Central memory CD4-positive, alpha-beta T cell (primary cell): ENCODE measurements around the gene PTPRCAP.

Experiments
- DNase-seq: peaks from one replicate; pipeline ENCODE4 v3.0.0; 2022

PTPRCAP gene

GRCh38 chr11:67464411-67465188 lies 27.1 kb upstream of the PTPRCAP start:
- DNase-seq: peak; percentile 91

DNA sequence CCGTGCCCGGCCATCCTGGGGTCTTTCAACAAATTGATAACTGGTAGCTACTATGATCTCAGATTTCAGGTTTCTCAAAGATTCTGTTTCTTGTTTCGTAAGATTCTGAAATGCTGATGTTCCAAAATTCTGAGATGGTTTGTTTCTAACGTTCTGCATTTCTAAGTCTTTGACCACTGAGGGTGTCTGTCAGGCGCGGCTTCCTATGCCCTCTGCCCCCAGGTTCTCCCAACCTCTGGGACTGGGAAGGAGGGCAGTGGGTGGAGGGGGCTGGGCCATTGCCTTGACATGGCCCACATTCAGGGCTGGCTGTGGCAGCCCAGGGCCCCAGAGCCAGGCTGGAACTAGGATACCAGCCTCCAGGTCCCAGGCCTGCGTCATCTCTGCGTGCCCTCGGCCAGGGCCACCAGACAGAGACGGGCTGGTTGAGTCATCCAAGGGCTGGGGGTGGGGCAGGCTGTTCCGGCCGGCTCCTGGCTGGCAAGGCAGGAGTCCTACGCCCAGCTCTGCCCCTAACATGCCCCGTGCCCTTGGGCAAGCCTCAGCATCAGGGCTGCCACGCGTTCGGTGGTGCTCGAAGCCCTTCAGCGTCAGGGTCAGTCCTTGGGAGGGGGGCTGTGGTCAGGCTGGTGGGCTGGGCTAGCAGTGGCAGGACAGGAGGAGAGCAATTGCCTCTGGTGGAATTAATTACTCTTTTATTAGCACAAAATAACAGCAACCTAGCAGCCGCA lies 26.4 kb upstream of the PTPRCAP start:
- no peak for DNase-seq

GRCh38 chr11:67463186-67463585 lies 25.7 kb upstream of the PTPRCAP start:
- DNase-seq: no peak

DNA sequence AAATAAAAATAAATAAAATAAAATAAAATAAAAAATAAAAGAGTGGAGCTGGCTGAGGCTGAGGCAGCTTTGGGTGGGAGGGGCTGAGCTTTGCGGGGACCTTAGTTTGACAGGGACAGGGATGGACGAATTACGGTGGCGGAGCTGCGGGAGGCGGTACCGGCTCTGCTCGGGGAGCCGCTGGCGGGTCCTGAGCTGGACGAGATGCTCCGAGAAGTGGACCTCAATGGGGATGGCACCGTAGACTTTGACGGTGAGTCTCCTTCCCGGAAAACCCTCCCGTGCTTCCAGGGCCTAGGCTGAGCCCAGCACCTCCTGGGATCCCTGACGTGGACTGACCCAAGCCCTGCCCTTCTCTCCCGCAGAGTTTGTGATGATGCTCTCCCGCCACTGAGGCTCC lies 20.8 kb upstream of the PTPRCAP start:
- no peak for DNase-seq

GRCh38 chr11:67457453-67457852 lies 20.0 kb upstream of the PTPRCAP start:
- no peak for DNase-seq

GRCh38 chr11:67456068-67456705 lies 18.7 kb upstream of the PTPRCAP start:
- no peak for DNase-seq

DNA sequence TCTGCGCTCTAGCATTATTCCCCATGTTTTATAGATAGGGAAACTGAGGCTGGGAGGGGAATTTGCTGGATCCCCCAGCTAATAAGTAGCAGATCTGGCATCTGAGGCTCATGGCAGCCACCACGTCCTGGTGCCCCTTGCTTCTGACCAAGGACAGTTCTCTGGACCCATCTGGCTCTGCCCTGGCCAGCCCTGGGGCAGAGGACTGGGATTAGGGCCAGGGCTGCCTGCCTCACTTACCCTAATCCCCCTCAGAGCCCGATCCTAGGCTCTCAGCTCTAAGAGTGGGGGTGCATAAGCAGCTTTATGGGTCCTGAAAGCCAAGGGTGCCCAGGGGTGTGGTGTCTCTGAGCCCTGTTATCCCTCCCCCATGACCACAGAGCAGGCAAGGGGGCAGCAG lies 17.6 kb upstream of the PTPRCAP start, which contains the start of gene CABP4:
TSS of gene CABP4 (plus strand) at position 301 of the 400 bp plus-strand sequence. CDS start at position 371, 70 bp downstream.
- no peak for DNase-seq

GRCh38 chr11:67453816-67454732 lies 16.6 kb upstream of the PTPRCAP start:
- no peak for DNase-seq

- DNase-seq: no peak
These were observed 14.9 kb upstream of the PTPRCAP start, which contains the start of gene GPR152 for GRCh38 chr11:67452141-67452952. Gene GPR152, minus strand, starts transcription at chr11:67452729. Its CDS starts 5 bp downstream, at chr11:67452724.

DNA sequence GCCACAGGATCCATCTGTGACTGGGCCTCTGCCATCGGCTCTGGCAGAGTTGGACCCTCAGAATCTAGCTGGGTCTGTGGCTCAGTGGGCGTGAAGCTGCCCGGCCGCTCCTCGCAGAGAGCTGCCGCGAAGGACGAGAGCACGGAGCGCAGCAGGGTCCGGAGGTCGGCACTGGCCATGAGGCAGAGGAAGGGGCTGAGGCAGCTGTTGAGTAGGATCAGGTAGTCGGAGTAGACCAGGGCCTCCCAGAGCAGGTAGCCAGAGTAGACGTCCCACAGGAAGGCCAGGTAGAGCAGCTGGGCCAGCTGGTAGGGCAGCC lies 14.1 kb upstream of the PTPRCAP start:
- no peak for DNase-seq

DNA sequence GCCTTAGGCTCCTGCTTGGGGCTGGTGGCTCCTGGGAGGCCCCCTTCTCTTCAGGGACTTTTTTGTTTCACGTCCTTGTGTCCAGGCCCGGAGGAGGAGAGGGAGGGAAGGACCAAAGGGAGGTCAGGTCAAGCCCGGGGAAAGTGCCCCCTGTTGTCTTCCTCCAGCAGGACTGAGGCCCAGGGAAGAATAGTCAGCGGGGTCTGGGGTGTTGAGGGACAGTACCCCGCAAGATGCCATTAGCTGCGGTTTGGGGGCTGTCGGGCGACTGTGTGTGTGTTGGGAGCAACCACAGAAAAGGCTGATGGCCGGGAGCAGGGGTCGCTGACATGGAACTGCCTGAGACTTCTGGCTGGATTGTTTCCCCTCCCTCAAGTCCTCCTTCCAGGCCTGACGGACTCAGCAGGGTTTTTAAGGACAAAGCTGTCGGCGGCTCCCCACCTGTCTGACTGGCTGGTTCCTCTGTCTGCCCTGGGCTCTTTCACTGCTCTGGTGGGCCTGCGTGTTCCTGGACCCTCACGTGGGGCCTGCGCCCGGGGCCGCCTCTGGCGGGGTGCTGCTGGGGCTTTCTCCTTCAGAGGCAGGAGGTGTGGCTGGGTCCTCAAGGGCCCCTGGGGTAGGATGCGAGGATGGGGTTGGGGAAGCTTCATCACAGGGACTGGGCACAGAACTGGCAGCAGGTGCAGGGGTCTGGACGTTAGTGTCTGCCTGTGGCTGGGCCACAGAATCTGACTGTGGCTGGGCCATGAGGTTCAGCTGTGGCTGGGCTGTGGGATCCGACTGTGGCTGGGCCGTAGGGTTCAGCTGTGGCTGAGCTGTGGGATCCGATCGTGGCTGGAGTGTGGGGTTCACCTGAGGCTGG lies 13.5 kb upstream of the PTPRCAP start:
- no peak for DNase-seq

- no peak for DNase-seq
These were observed 11.8 kb upstream of the PTPRCAP start for GRCh38 chr11:67449116-67449844.

DNA sequence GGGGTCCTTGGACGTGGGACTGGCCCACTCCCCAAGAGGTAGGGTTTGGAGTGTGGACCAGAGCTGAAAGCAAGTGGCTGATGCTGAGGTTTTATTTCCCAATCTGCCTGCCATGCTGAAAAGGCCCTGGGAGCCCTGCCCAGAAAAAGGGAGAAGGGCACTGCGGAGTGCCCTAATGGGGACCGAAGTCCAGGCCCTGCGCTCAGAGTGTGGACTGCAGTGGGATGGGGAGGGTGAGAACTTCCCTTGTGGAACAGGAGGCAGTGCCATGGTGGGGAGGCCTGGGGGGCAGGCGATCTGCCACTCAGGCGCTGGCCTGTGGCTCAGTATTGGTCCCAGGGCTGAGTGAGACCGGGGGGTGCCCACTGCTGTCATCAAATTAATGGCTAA lies 10.7 kb upstream of the PTPRCAP start:
- no peak for DNase-seq

DNA sequence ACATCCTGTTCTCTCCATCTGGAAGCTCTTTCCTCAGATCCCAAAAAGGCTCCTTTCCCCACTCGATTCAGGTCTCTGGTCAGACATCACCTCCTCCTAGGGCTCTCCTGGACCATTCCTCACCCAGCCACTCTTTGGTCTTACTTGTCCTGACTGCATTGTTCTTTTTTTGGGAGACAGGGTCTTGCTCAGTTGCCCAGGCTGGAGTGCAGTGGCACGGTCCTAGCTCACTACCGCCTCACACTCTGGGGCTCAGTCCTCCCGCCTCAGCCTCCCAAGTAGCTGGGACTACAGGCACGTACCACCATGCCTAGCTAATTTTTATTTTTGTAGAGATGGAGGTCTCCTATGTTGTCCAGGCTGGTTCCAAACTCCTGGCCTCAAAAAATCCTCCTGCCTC lies 8.0 kb upstream of the PTPRCAP start:
- DNase-seq: no peak

DNA sequence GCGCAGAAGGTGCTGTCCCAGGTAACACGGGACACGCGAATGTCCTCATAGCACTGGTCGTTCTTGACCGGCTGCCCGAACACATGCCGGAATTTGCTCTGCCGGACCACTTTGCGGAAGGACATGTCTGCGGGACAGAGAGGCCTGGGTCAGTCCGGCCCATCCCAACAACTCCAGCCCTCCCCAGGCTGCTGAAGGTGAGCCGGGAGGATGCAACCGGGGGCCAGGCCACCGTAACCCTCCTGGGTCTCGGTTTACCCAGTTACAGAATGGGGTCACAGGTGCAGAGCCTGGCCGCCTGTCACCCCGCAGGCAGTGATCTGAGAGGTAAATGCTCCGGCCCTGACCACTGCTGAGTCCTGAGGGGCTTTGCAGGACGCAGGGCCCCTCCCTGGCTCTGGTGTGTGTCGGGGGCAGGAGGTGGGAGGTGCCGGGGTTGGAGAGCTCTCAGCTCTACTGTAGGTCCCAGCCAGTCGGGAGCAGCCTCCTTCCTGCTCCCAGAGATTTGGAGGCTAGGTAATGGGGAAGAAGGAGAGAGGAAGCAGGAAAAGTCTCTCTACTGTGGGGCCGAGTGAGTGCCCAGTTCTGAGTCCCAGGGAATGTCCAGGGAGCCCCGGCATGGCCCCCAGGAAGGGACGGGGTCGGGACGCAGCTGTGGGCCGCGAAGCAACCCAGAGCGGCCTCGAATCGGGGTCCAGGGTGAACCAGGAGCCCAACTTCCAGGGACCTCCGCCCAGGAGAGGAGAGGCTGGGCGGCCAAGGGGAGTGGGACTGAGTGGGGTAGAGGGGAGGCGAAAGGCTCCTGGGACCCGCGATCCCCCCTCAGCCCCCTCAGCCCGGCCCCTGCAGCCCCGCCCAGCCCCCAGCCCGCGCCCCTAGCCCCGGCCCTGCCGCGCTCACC lies 5.3 kb upstream of the PTPRCAP start:
- DNase-seq: no peak

DNA sequence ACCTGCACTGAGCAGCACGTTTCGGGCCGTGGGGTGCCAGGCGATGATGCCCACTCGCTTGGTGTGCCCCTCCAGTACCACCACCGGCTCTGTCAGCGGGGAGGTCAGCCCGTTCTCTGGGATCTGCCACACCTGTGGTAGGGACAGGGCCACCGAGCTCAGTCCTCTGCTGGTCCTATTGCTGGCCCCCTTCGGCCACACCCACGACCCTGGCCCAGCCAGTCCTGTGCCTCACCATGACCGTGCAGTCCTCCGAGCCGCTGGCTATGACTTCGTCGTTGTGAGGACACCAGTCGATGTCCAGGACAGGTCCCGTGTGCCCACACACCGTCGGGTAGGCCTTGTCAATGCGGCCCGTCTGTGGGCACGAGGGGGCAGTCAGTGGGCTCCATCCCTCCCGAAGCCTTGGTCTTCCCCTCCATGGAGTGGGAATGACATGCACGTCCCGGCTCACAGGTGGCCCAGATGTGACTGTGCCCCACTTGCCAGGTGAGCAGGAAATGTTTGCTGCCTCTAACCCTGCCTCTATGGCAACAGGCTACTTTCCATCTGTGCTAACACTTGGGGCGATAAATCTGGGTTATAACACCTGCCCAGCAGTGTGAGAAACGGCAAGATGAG lies 4.4 kb upstream of the PTPRCAP start:
- DNase-seq: no peak

- DNase-seq: no peak
These were observed 3.6 kb upstream of the PTPRCAP start for GRCh38 chr11:67441098-67441563.
